H1 (cell line): ENCODE results near the gene RIPOR3. TPM values are rescaled to one million over a fixed set of nuclear protein-coding genes. Genes with fewer than 3 reads are reported as not detected.

Source experiments
- CTCF ChIA-PET: fragments of 300-600 bp; sonication (Branson Sonifier 250); formaldehyde crosslinking; loops from one replicate; lab custom pipeline; 2021; ENCODE audit not compliant: partially characterized antibody; lab: Charles Lee
- POLR2A ChIA-PET: fragments of 300-600 bp; sonication (Branson Sonifier 250); formaldehyde crosslinking; loops from one replicate; lab custom pipeline; 2021; ENCODE audit warnings: inconsistent platforms; ENCODE audit not compliant: partially characterized antibody; lab: Charles Lee
- DNase-seq, 2 experiments: peaks; one replicate each; pipeline versions ENCODE4 v3.0.0 to v3.0.0-alpha.2; 2010 to 2022; ENCODE audit warnings: low spot score in 2 of 2, low read depth in 1 of 2, mixed read lengths in 1 of 2
- FAIRE-seq: peaks from 2 replicates; lab custom pipeline; 2011; peaks lifted over from hg19 to GRCh38; lab: Jason Lieb, UNC
- H2AFZ ChIP-seq: 2 replicates; pipeline ENCODE4 v1.8.1; 2012; ENCODE audit warnings: low read length, inconsistent platforms
- H2AK5ac ChIP-seq: 2 replicates; pipeline ENCODE4 v1.6.1; 2013; ENCODE audit warnings: low read depth, low read length
- H2BK120ac ChIP-seq: replicated peaks from 2 replicates; pipeline ENCODE3; 2013; ENCODE audit warnings: low read depth, low read length, inconsistent platforms
- H2BK12ac ChIP-seq: 2 replicates; pipeline ENCODE4 v1.6.1; 2013; ENCODE audit warnings: low read depth, low read length
- H2BK15ac ChIP-seq: 2 replicates; pipeline ENCODE4 v1.6.1; 2013; ENCODE audit warnings: low read length
- H2BK20ac ChIP-seq: 2 replicates; pipeline ENCODE4 v1.6.1; 2013; ENCODE audit warnings: low read length
- H2BK5ac ChIP-seq: 2 replicates; pipeline ENCODE4 v1.6.1; 2013; ENCODE audit warnings: low read depth, low read length
- H3K14ac ChIP-seq: 2 replicates; pipeline ENCODE4 v1.6.1; 2013; ENCODE audit warnings: inconsistent platforms; ENCODE audit not compliant: insufficient read length
- H3K18ac ChIP-seq: 2 replicates; pipeline ENCODE4 v1.6.1; 2013; ENCODE audit warnings: low read length; ENCODE audit errors: extremely low read depth
- H3K23ac ChIP-seq: 2 replicates; pipeline ENCODE4 v1.6.1; 2013; ENCODE audit warnings: inconsistent platforms; ENCODE audit not compliant: insufficient read length
- H3K23me2 ChIP-seq: 2 replicates; pipeline ENCODE4 v1.6.1; 2013; ENCODE audit warnings: low read depth, low read length
- H3K27ac ChIP-seq: 2 replicates; pipeline ENCODE4 v1.6.1; 2011; ENCODE audit warnings: low read depth, low read length, inconsistent platforms
- H3K27me3 ChIP-seq, 4 experiments: replicated peaks in 1 of 4; 1 replicate in 1 of 4; 2 replicates in 3 of 4; pipeline versions ENCODE4 v1.6.1 to v1.8.1; 2011 to 2013; ENCODE audit warnings: low read length in 3 of 4, mild to moderate bottlenecking in 3 of 4, inconsistent platforms in 2 of 4, mixed read lengths in 2 of 4, moderate library complexity in 1 of 4; ENCODE audit not compliant: control insufficient read depth in 3 of 4, insufficient read depth in 3 of 4; ENCODE audit errors: extremely low read depth in 1 of 4
- H3K36me3 ChIP-seq, 4 experiments: 2 replicates each; pipeline versions ENCODE4 v1.6.1 to v1.8.1; 2011 to 2013; ENCODE audit warnings: mild to moderate bottlenecking in 4 of 4, low read length in 3 of 4, moderate library complexity in 2 of 4, control low read depth in 1 of 4, inconsistent platforms in 1 of 4; ENCODE audit not compliant: insufficient read depth in 4 of 4, control insufficient read depth in 2 of 4
- H3K4ac ChIP-seq: replicated peaks from 2 replicates; pipeline ENCODE3; 2013; ENCODE audit warnings: low read length, low read depth, mixed read lengths, inconsistent platforms; ENCODE audit not compliant: insufficient read length
- H3K4me1 ChIP-seq, 4 experiments: replicated peaks in 1 of 4; 1 replicate in 1 of 4; 2 replicates in 3 of 4; pipeline versions ENCODE4 v1.6.1 to v1.8.1; 2011 to 2013; ENCODE audit warnings: low read length in 3 of 4, inconsistent platforms in 2 of 4, mixed read lengths in 1 of 4; ENCODE audit not compliant: insufficient read depth in 4 of 4, control insufficient read depth in 3 of 4
- H3K4me2 ChIP-seq, 2 experiments: 2 replicates each; pipeline versions ENCODE4 v1.6.1 to v1.8.1; 2011 to 2013; ENCODE audit warnings: low read depth in 2 of 2, low read length in 2 of 2, control low read depth in 1 of 2, inconsistent platforms in 1 of 2, mild to moderate bottlenecking in 1 of 2; ENCODE audit not compliant: insufficient read depth in 1 of 2
- H3K4me3 ChIP-seq, 4 experiments: fragments of 200-600, 300-600 bp in 1 of 4; sonication (generic), shearing (Covaris generic), sonication (Bioruptor Twin) in 1 of 4; 2 replicates each; pipeline versions ENCODE4 v1.5.1 to v1.8.1; 2011 to 2016; ENCODE audit warnings: low read length in 4 of 4, low read depth in 3 of 4, control low read depth in 2 of 4, inconsistent platforms in 2 of 4, mild to moderate bottlenecking in 2 of 4, mixed read lengths in 1 of 4, moderate library complexity in 1 of 4; ENCODE audit not compliant: insufficient read depth in 2 of 4; ENCODE audit errors: extremely low read depth in 1 of 4
- H3K56ac ChIP-seq: replicated peaks from 2 replicates; pipeline ENCODE3; 2013; ENCODE audit warnings: low read depth, mild to moderate bottlenecking, mixed read lengths, low read length, inconsistent platforms; ENCODE audit not compliant: insufficient read length
- H3K79me1 ChIP-seq: 2 replicates; pipeline ENCODE4 v1.6.1; 2013; ENCODE audit warnings: low read depth, low read length, control low read depth
- H3K79me2 ChIP-seq, 2 experiments: 2 replicates each; pipeline versions ENCODE4 v1.6.1 to v1.8.1; 2012 to 2013; ENCODE audit warnings: low read length in 2 of 2, mild to moderate bottlenecking in 2 of 2, inconsistent platforms in 1 of 2; ENCODE audit not compliant: insufficient read depth in 2 of 2, control insufficient read depth in 1 of 2
- H3K9ac ChIP-seq, 4 experiments: replicated peaks in 1 of 4; 1 replicate in 1 of 4; 2 replicates in 3 of 4; pipeline versions ENCODE4 v1.6.1 to v1.8.1; 2011 to 2013; ENCODE audit warnings: low read depth in 3 of 4, low read length in 3 of 4, control low read depth in 2 of 4, mild to moderate bottlenecking in 2 of 4, moderate library complexity in 2 of 4, inconsistent platforms in 1 of 4; ENCODE audit errors: extremely low read depth in 1 of 4
- H3K9me3 ChIP-seq, 2 experiments: 2 replicates each; pipeline versions ENCODE4 v1.6.1 to v1.8.1; 2012 to 2013; ENCODE audit warnings: mild to moderate bottlenecking in 2 of 2, moderate library complexity in 2 of 2, control low read depth in 1 of 2, inconsistent platforms in 1 of 2, low read depth in 1 of 2, low read length in 1 of 2, mixed read lengths in 1 of 2; ENCODE audit not compliant: insufficient read depth in 2 of 2
- H4K20me1 ChIP-seq, 2 experiments: replicated peaks in 1 of 2; 2 replicates each; pipeline versions ENCODE3 to v1.8.1; 2011 to 2013; ENCODE audit warnings: inconsistent platforms in 2 of 2, low read length in 2 of 2, mild to moderate bottlenecking in 1 of 2; ENCODE audit not compliant: insufficient read depth in 2 of 2, control insufficient read depth in 1 of 2
- H4K5ac ChIP-seq: 2 replicates; pipeline ENCODE4 v1.6.1; 2013; ENCODE audit warnings: low read length, low read depth, mixed read lengths, inconsistent platforms; ENCODE audit not compliant: insufficient read length
- H4K8ac ChIP-seq: 2 replicates; pipeline ENCODE4 v1.8.0; 2013; ENCODE audit warnings: mild to moderate bottlenecking, moderate library complexity, low read length, inconsistent platforms; ENCODE audit not compliant: insufficient read depth; ENCODE audit errors: extremely low read depth
- H4K91ac ChIP-seq: replicated peaks from 2 replicates; pipeline ENCODE3; 2013; ENCODE audit warnings: low read length, mixed read lengths, inconsistent platforms; ENCODE audit not compliant: insufficient read length
- POLR2AphosphoS5 ChIP-seq: IDR thresholded peaks from 2 replicates; pipeline ENCODE4 v1.6.1; 2011; ENCODE audit warnings: low read depth, low read length
- SUZ12 ChIP-seq: fragments of 200-600 bp; sonication (generic); IDR thresholded peaks from 2 replicates; pipeline ENCODE4 v1.6.1; 2012; ENCODE audit warnings: mild to moderate bottlenecking, inconsistent platforms, low read length, moderate library complexity, mixed read lengths
- WGBS, 2 experiments: shearing (Covaris generic) in 1 of 2; methylation state at CpG; one replicate each; pipeline versions ENCODE4 v1.1.6 to v1.1.7; 2013 to 2015; ENCODE audit warnings: low lambda C conversion rate in 2 of 2, mixed read lengths in 2 of 2, inconsistent platforms in 1 of 2, low coverage in 1 of 2, missing lambda C conversion rate in 1 of 2; ENCODE audit not compliant: insufficient replicate concordance in 2 of 2, insufficient coverage in 1 of 2, insufficient read length in 1 of 2; ENCODE audit errors: extremely low coverage in 1 of 2, missing lambda C conversion rate in 1 of 2; 5-methylcytosine and 5-hydroxymethylcytosine counted together
- polyA plus RNA-seq, 7 experiments: library from polyadenylated mRNA; depleted of rRNA in 3 of 7; stranded (reverse) in 5 of 7; unstranded in 2 of 7; fragments of >200 nt in 5 of 7; fragments of 200-250 nt in 2 of 7; gene quantifications; 1 replicate in 5 of 7; 2 replicates in 1 of 7; 4 replicates in 1 of 7; pipeline versions ENCODE4 v1.2.1 to v1.2.3, GENCODE V29; 2011 to 2013; ENCODE audit warnings: missing spikeins in 2 of 7, mixed read lengths in 2 of 7
- total RNA-seq: library from RNA; stranded (reverse); fragmentation: NEBNext Ultra II Directional; extraction: Animal tissue kit (Norgen Biotek cat#: 25700); gene quantifications from 2 replicates; pipeline ENCODE4 v1.2.1, GENCODE V29; 2021

The RIPOR3 gene
- total and polyA plus RNA-seq, 2 of the 8 experiments (the other 6 are each of a cell fraction or from before 2014, with no cell fraction given): 3.6 to 4.5 TPM

DNA sequence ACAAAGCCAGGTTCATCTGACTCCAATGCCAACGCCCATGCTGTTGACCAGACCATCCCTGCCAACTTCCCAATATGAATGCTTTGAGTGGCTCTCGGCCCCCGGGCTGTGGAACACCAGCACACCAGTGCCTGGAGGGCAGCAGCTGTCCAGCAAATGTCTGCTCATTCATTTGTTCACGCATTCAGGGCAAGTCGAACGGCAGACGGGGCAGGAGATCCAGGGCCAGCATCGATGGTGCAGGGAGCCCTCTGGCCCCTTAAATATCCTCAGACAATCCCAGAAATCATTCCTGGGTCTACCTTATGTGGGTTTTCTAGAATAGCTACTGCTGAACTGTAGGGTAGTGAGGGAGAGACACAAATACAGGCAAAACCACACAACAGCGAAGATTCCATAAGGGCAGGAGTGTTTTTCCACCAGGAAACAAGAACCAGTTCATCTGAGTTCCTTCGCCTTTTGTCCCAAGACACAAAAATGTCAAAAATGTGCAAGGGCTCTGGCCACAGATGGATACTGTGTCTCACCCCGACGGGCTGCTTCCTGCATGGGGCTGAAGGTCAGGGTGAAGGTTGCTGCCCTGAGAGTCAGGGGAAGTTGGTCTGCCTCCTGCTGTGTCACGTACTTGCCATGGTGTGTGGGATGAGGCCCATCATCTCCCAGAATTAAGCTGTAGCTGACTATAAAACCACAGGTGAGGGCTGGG is 15.5 kb downstream of the RIPOR3 start:
- TF ChIP-seq POLR2AphosphoS5: no peak
- no peak for TF ChIP-seq SUZ12
- no peak overlapping the region for H2AFZ ChIP-seq
- no peak overlapping the region for H4K91ac ChIP-seq
- peak overlapping the region; percentile 68; the same call in 1 of the 2 replicates for H2BK5ac ChIP-seq
- peak overlapping the region; percentile 85 for H2BK12ac ChIP-seq
- ChIA-PET POLR2A (interaction anchor here (0.6 kb wide), 1 partner anchor 1369 kb away, joined by 3 read pairs; no protein-coding TSS in a partner anchor), CTCF (interaction anchor here (0.5 to 2.1 kb wide), 5 partner anchors 13 to 190 kb away, joined by 3 to 6 read pairs (median 3); no protein-coding TSS in a partner anchor)
- WGBS, 2 experiments: 86% methylated on average over 13 of the region's 13 CpGs; no CpG with 5 or more reads in 1 of the 2 experiments
- no peak overlapping the region for H3K23ac ChIP-seq
- H3K27me3 ChIP-seq: no peaks in the 10 kb centered on the region
- no peak overlapping the region for H4K5ac ChIP-seq
- H3K79me1 ChIP-seq: no peaks in the 10 kb centered on the region
- peaks cover 0 to 2% (median 0%) of the 10 kb centered on the region in 4 experiments; a peak in 2 of 7 replicates for H3K4me1 ChIP-seq
- H4K8ac ChIP-seq: no peak overlapping the region
- no peaks in the 10 kb centered on the region for H3K36me3 ChIP-seq
- H3K9me3 ChIP-seq: no peaks in the 10 kb centered on the region
- no peak overlapping the region for H3K4me3 ChIP-seq
- H3K79me2 ChIP-seq: no peaks in the 10 kb centered on the region
- H3K18ac ChIP-seq: no peak overlapping the region
- H3K9ac ChIP-seq: no peak overlapping the region
- H2AK5ac ChIP-seq: peak overlapping the region; percentile 47; the same call in 1 of the 2 replicates
- DNase-seq: no peak
- H3K4me2 ChIP-seq: no peak overlapping the region; a peak in 1 of 4 replicates
- no peak overlapping the region for H2BK20ac ChIP-seq
- H3K4ac ChIP-seq: peak overlapping the region; percentile 72
- H3K23me2 ChIP-seq: peaks cover 5% of the 10 kb centered on the region; the same call in 1 of the 2 replicates
- no peak for FAIRE-seq
- H2BK15ac ChIP-seq: peak overlapping the region; percentile 2; the same call in 1 of the 2 replicates
- no peak overlapping the region for H2BK120ac ChIP-seq
- H4K20me1 ChIP-seq: peaks cover 0 to 4% of the 10 kb centered on the region in 2 experiments
- no peak overlapping the region for H3K56ac ChIP-seq
- no peak overlapping the region for H3K27ac ChIP-seq
- H3K14ac ChIP-seq: no peak overlapping the region
